ENCODE measurements around the gene DVL1. TPM values are rescaled to one million over a fixed set of nuclear protein-coding genes. Genes with fewer than 3 reads are reported as not detected.
A peak's percentile ranks its signal among the peaks of the same experiment; 100 is the strongest.

The DVL1 gene
- total and polyA plus RNA-seq, 10 of the 15 experiments (the other 5 are each of a cell fraction or from before 2014, with no cell fraction given): 0.10 to 31.1 (median 4.6) TPM

- no peak for TF ChIP-seq USF1 (IDR thresholded peaks at IDR 0.05; ENCODE audit: borderline replicate concordance, extremely low read length, insufficient read depth, low read depth, low read length)
- no peak for TF ChIP-seq MYB (IDR thresholded peaks at IDR 0.05; ENCODE audit: borderline replicate concordance, low read depth, low read length)
- 0 out of 2 replicates have a peak, but pooled peaks have one; percentile 49 for TF ChIP-seq TCF3 (IDR thresholded peaks at IDR 0.05; ENCODE audit: borderline replicate concordance, insufficient read depth, low read depth, low read length)
- TF ChIP-seq CREB1 (IDR thresholded peaks at IDR 0.05; ENCODE audit: low read depth): no peak
- TF ChIP-seq HCFC1 (IDR thresholded peaks at IDR 0.05; ENCODE audit: low read length): no peak
- TF ChIP-seq, protein P1, sequence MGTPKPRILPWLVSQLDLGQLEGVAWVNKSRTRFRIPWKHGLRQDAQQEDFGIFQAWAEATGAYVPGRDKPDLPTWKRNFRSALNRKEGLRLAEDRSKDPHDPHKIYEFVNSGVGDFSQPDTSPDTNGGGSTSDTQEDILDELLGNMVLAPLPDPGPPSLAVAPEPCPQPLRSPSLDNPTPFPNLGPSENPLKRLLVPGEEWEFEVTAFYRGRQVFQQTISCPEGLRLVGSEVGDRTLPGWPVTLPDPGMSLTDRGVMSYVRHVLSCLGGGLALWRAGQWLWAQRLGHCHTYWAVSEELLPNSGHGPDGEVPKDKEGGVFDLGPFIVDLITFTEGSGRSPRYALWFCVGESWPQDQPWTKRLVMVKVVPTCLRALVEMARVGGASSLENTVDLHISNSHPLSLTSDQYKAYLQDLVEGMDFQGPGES (IDR thresholded peaks at IDR 0.05): no peak
- TF ChIP-seq EED (IDR thresholded peaks at IDR 0.05; ENCODE audit: low read depth): no peak
- TF ChIP-seq CBFB (IDR thresholded peaks at IDR 0.05; ENCODE audit: low read depth): no peak
- TF ChIP-seq MTA2 (IDR thresholded peaks at IDR 0.05; ENCODE audit: low read depth): no peak
- no peak for TF ChIP-seq CEBPB (IDR thresholded peaks at IDR 0.05; ENCODE audit: borderline replicate concordance in 1 of 2, low read depth in 2 of 2, low read length in 2 of 2)
- no peak for TF ChIP-seq SP1 (IDR thresholded peaks at IDR 0.05; ENCODE audit: low read depth, low read length)
- peak; percentile 78 to 85 (median 79) for TF ChIP-seq CTCF (IDR thresholded peaks at IDR 0.05 in 2 of 3, conservative IDR thresholded peaks at IDR 0.05 in 1 of 3; ENCODE audit: control insufficient read depth in 2 of 3, extremely low read depth in 1 of 3, insufficient read depth in 1 of 3, low read depth in 3 of 3, low read length in 3 of 3)
- TF ChIP-seq YY1 (IDR thresholded peaks at IDR 0.05; ENCODE audit: low read depth, low read length): 0 out of 2 replicates have a peak, but pooled peaks have one; percentile 21
- TF ChIP-seq NFYB (IDR thresholded peaks at IDR 0.05; ENCODE audit: insufficient read depth, low read depth, low read length): no peak
- TF ChIP-seq HDGF (IDR thresholded peaks at IDR 0.05): no peak
- TF ChIP-seq POLR2AphosphoS2 (IDR thresholded peaks at IDR 0.05; ENCODE audit: low read depth, low read length): 0 out of 2 replicates have a peak, but pooled peaks have one; percentile 42
- peak; percentile 60 for TF ChIP-seq POLR2A (IDR thresholded peaks at IDR 0.05; ENCODE audit: low read depth, low read length)
- no peak for TF ChIP-seq SUPT20H (IDR thresholded peaks at IDR 0.05; ENCODE audit: borderline replicate concordance, control insufficient read depth, low read depth, low read length)
- 0 out of 2 replicates have a peak, but pooled peaks have one; percentile 43 for TF ChIP-seq LARP7 (IDR thresholded peaks at IDR 0.05)
- TF ChIP-seq, protein P2, sequence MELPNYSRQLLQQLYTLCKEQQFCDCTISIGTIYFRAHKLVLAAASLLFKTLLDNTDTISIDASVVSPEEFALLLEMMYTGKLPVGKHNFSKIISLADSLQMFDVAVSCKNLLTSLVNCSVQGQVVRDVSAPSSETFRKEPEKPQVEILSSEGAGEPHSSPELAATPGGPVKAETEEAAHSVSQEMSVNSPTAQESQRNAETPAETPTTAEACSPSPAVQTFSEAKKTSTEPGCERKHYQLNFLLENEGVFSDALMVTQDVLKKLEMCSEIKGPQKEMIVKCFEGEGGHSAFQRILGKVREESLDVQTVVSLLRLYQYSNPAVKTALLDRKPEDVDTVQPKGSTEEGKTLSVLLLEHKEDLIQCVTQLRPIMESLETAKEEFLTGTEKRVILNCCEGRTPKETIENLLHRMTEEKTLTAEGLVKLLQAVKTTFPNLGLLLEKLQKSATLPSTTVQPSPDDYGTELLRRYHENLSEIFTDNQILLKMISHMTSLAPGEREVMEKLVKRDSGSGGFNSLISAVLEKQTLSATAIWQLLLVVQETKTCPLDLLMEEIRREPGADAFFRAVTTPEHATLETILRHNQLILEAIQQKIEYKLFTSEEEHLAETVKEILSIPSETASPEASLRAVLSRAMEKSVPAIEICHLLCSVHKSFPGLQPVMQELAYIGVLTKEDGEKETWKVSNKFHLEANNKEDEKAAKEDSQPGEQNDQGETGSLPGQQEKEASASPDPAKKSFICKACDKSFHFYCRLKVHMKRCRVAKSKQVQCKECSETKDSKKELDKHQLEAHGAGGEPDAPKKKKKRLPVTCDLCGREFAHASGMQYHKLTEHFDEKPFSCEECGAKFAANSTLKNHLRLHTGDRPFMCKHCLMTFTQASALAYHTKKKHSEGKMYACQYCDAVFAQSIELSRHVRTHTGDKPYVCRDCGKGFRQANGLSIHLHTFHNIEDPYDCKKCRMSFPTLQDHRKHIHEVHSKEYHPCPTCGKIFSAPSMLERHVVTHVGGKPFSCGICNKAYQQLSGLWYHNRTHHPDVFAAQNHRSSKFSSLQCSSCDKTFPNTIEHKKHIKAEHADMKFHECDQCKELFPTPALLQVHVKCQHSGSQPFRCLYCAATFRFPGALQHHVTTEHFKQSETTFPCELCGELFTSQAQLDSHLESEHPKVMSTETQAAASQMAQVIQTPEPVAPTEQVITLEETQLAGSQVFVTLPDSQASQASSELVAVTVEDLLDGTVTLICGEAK (IDR thresholded peaks at IDR 0.05; ENCODE audit: borderline replicate concordance): no peak
- 0 out of 2 replicates have a peak, but pooled peaks have one; percentile 55 for TF ChIP-seq TCF12 (IDR thresholded peaks at IDR 0.05; ENCODE audit: low read depth, low read length)
- no peak for TF ChIP-seq ZNF622 (IDR thresholded peaks at IDR 0.05)
Observed at GRCh38 chr1:1291548-1292441, 57.4 kb downstream of the DVL1 start (continued).
